ENCODE results near the gene SUMO3. TPM values are rescaled to one million over a fixed set of nuclear protein-coding genes. Genes with fewer than 3 reads are reported as not detected.

Gene SUMO3
- total and polyA plus RNA-seq, 10 of the 15 experiments (the other 5 are each of a cell fraction or from before 2014, with no cell fraction given) = 14.3 to 164 (median 89.9) TPM

DNA sequence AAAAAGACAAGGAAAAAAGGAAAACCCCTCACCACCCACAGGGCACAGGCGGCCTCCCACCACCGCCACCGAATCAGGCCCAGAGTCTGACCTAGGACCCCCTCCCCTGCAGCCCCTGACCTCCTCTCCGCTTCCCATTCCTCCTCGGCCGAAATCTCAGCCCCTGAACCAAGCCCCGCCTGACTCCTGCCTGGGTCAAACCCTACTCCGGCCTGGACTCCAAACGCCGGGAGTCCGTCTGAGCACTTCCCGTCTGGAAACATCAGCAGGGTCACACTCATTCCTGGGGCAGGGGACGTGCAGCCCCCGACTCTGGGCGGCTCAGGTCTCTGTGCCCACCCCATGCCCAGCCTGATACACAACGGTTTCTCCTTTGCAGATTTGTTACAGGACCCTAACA, 26.4 kb upstream of the SUMO3 start (continued):
- TF ChIP-seq ESRRA (IDR thresholded peaks at IDR 0.05; ENCODE audit: low read length) = no peak

DNA sequence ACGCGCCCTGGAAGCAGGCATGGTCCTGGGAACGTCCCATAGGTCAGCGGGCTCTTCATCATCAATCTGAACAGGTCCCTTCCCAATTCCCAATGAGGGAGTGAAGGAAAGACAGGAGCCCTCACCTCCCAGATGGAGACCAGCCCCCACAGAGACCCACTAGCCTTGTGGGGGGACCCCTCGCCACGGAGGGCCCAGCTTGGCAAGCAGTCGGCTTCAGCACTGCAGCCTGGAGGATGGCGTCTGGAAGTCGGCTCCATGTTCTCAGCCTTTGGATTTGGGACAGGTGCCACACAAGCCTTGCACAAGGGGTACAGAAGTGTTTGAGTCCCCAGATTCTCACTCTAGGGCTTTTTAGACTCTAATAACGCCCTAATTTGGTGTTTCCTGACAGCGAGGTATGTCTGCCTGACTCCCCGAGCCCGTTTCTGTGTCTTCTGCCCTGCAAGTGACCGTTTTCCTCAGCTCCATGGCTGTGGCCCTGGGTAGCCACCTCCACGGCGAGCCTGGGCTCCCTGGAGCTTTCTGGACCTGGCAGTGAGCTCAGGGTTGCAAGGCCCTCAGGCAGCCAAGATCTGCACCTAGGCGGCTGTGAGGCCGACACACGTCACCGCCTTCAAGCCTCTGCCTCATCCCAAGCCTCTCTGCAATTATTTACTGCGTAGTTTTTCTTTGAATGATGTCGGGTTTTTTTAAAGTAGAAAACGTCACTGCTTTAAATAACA, 25.0 kb upstream of the SUMO3 start:
- no TSS peak for BruUV-seq (replicated peaks)
- no peak overlapping the region for H2AFZ ChIP-seq (ENCODE audit: control insufficient read depth, low read depth, low read length)
- ChIA-PET SMC1A (ENCODE audit: uncharacterized antibody, unreplicated experiment) (no interaction called here), RAD21 (ENCODE audit: unreplicated experiment) (no interaction called here), CTCF (interaction anchor here (0.8 kb wide), 1 partner anchor 89 kb away, joined by 3 read pairs; no protein-coding TSS in a partner anchor), POLR2A (no interaction called here)
- intact Hi-C loops (cut with micrococcal nuclease; ENCODE audit: unreplicated experiment) (no loop called here), in situ Hi-C loops (cut with MboI) (no loop called here)
- H3K4me2 ChIP-seq (ENCODE audit: control insufficient read depth, insufficient read depth) = no peak overlapping the region
- WGBS (ENCODE audit: insufficient coverage, insufficient replicate concordance, low lambda C conversion rate, missing lambda C conversion rate) = 39% methylated on average over 23 of the region's 23 CpGs
- ATAC-seq = no peak
- no peaks in the 10 kb centered on the region for H3K79me2 ChIP-seq (ENCODE audit: control insufficient read depth, insufficient read depth, low read length)
- TF ChIP-seq, protein P1, sequence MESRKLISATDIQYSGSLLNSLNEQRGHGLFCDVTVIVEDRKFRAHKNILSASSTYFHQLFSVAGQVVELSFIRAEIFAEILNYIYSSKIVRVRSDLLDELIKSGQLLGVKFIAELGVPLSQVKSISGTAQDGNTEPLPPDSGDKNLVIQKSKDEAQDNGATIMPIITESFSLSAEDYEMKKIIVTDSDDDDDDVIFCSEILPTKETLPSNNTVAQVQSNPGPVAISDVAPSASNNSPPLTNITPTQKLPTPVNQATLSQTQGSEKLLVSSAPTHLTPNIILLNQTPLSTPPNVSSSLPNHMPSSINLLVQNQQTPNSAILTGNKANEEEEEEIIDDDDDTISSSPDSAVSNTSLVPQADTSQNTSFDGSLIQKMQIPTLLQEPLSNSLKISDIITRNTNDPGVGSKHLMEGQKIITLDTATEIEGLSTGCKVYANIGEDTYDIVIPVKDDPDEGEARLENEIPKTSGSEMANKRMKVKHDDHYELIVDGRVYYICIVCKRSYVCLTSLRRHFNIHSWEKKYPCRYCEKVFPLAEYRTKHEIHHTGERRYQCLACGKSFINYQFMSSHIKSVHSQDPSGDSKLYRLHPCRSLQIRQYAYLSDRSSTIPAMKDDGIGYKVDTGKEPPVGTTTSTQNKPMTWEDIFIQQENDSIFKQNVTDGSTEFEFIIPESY (IDR thresholded peaks at IDR 0.05) = no peak
- no peak for TF ChIP-seq IKZF2 (IDR thresholded peaks at IDR 0.05)
- no peak for TF ChIP-seq CHD2 (IDR thresholded peaks at IDR 0.05; ENCODE audit: borderline replicate concordance, low read depth, low read length)
- no peak for TF ChIP-seq SREBF2 (IDR thresholded peaks at IDR 0.05; ENCODE audit: low read length)
- TF ChIP-seq YBX1 (IDR thresholded peaks at IDR 0.05) = no peak
- TF ChIP-seq WRNIP1 (IDR thresholded peaks at IDR 0.05; ENCODE audit: borderline replicate concordance, low read depth, low read length) = no peak
- no peak for TF ChIP-seq SMAD5 (IDR thresholded peaks at IDR 0.05; ENCODE audit: low read depth)
- no peak for TF ChIP-seq RELA (IDR thresholded peaks at IDR 0.05; ENCODE audit: borderline replicate concordance, partially characterized antibody)
- no peak for TF ChIP-seq SPI1 (IDR thresholded peaks at IDR 0.05; ENCODE audit: borderline replicate concordance, insufficient read depth, low read depth, low read length)
- no peak overlapping the region for H3K4me3 ChIP-seq
- no peaks in the 10 kb centered on the region for H3K36me3 ChIP-seq (ENCODE audit: control insufficient read depth in 2 of 2, insufficient read depth in 2 of 2, low read length in 1 of 2)
- no peak overlapping the region for H3K9ac ChIP-seq (ENCODE audit: control insufficient read depth, insufficient read depth, low read length)
- H3K4me1 ChIP-seq (ENCODE audit: control insufficient read depth, insufficient read depth, low read length) = no peaks in the 10 kb centered on the region; the same call in 1 of the 2 replicates
- no peaks in the 10 kb centered on the region for H3K9me3 ChIP-seq (replicated peaks; ENCODE audit: control insufficient read depth, insufficient read depth, low read length)
- no peak for FAIRE-seq
- no peak overlapping the region for H3K27ac ChIP-seq (ENCODE audit: control insufficient read depth, insufficient read depth)
- DNase-seq (ENCODE audit: low read depth, low spot score) = no peak
- no peaks in the 10 kb centered on the region; a peak in 2 of 4 replicates for H3K27me3 ChIP-seq (replicated peaks in 1 of 2; ENCODE audit: control insufficient read depth in 2 of 2, insufficient read depth in 2 of 2, low read length in 1 of 2)
- no peaks in the 10 kb centered on the region for H4K20me1 ChIP-seq (ENCODE audit: control insufficient read depth, insufficient read depth)
